Hepatic stellate cell (primary cell): Measurements from ENCODE around the gene ITSN2.
A peak's percentile ranks its signal among the peaks of the same experiment; 100 is the strongest.

ENCODE experiments used
- DNase-seq: peaks from one replicate; pipeline ENCODE4 v3.0.0; 2011; ENCODE audit warnings: low spot score

The ITSN2 gene

DNA sequence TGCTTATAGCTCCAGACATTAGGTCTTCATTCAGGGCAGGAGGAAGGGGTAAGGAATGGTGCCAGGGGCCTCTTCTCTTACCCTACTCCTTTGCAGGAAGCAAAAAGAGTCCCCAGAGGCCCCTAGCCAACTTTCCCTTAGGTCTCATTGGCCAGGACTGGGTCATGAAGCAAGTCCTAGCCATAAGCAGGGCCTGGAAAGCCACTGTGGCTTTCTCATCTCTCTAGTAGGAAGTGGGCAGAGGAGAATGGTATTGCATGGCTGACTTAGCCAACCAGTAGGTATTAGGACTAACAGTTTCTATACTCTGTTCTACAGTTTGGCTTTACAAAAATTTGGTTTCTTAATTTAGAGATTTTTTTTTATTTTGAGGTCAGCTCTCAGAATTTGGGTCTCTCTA is 180.7 kb downstream of the ITSN2 start:
- DNase-seq = no peak

- no peak for DNase-seq
Measured at GRCh38 chr2:24176326-24176725, 184.0 kb downstream of the ITSN2 start.

DNA sequence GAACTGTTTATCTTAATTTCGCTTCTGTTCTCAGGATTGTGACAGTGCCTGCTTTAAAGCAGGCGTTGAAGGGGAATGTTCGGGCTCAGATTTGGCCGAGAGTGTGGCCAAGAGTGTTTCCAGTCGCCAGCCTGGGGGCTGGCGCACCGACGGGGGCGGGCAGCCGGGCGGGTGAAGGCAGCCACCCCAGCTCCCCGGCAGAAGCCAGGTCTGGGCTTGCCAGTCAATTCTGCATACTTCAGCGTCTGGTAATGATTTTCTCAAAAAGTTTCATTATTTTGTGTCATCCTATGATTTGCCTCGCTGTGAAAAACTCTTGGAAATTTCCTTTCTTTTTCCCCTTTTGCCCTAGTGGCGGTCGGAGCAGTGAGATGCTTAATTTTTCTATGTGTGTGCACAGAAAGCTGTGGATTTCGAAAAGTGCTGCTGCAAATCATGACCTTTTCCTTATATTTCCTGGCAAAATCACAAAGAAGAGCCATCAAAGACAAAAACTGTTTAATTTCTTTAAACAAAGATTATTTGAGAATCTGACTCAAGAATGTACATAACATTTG is 184.6 kb downstream of the ITSN2 start:
- peak; percentile 12 for DNase-seq

GRCh38 chr2:24174851-24175277 is 185.5 kb downstream of the ITSN2 start, which contains the start of gene FAM228A:
TSS of gene FAM228A (plus strand) at chr2:24175053. CDS start at chr2:24175481, 428 bp downstream.
- no peak for DNase-seq

- DNase-seq = no peak
Measured at GRCh38 chr2:24169023-24169422, 191.3 kb downstream of the ITSN2 start.

DNA sequence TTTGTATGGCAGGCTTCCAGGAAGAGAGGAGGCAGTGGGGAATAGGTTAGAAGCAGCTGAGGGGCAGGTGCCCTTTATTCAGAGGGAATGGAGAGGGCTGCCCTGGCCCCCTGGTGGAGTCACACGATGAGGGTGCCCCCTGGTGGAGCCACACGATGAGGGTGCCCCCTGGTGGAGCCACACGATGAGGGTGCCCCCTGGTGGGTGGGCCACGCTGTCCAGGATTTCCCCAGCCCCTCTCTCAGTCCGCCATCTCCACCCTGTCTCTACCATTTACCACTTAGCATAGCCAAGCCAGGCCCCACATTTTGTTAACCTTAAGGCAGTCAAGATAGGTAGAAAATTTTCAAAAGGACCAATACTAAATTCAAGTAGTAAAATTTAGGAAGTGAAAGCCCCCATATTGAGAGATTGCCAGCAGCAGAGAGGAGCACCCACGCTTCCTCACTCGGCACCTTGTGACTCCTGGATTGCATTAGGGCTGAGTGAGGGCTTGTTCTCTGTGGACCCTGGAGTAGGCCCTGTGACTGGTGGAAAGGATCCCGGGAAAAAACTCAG is 195.8 kb downstream of the ITSN2 start:
- peak; percentile 11 for DNase-seq

GRCh38 chr2:24163601-24164000 is 196.7 kb downstream of the ITSN2 start:
- no peak for DNase-seq

DNA sequence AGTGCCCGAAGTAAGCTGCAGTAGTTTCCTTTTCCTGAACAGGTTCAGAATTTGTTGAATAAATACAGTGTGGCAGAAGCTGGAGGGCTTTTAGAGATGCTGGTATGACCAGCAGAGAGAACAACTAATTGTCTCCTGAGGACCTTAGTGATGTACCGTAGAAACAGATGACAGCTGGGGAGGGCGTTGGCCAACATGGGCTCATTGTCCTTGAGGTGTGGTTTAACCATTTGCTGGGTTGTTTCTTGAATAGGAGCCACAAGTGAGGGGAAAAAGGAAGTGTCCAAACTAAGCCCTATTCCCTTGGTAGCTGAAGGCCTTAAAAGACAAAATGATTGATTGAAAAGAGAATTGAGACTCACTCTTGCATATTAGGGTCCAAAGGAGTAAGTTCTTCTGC is 197.2 kb downstream of the ITSN2 start:
- no peak for DNase-seq

DNA sequence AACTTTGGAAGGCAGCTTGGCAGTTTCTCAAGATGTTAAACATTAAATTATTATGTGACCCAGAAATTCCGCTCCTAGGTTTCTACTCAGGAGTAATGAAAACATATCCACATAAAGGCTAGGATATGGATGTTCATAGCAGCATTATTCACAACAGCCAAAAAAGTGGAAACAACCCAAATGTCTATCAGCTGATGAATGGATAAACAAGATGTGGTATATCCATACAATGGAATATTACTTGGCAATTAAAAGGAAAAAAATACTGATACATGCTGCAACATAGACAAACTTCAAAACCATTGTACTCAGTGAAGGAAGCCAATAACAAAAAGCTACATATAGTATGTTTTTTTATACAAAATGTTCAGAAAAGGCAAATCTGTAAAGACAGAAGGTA is 197.8 kb downstream of the ITSN2 start:
- DNase-seq = no peak

- DNase-seq = no peak
Measured at GRCh38 chr2:24160761-24161160, 199.6 kb downstream of the ITSN2 start.

GRCh38 chr2:24159708-24160107 is 200.6 kb downstream of the ITSN2 start:
- no peak for DNase-seq

DNA sequence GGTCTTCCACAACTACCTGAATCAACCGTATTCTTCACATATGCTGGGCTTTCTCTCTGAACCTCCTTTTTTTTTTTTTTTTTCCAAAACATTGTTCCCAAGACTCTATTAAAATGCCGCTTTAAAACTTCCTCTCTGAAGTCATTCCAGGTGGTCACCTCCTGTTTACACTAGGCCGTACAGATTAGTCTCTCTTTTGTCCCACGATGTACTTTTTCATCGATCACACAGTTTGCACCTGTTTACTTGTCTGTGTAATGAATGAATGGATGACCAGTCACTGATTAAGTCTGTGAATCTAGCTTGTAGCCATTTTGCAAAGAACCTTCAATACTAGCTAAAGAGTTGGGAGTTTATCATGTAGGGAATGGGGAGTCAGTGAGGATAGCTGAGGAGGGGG is 202.2 kb downstream of the ITSN2 start:
- DNase-seq = no peak

- DNase-seq = no peak
Measured at GRCh38 chr2:24153478-24153877, 206.9 kb downstream of the ITSN2 start.
